GM12878 (cell line): ENCODE measurements around the gene PRPF6. TPM values are rescaled to one million over a fixed set of nuclear protein-coding genes. Genes with fewer than 3 reads are reported as not detected.

Experiments
- ATF7 ChIP-seq: fragments of 450-650 bp; IDR thresholded peaks from 2 replicates; pipeline ENCODE4 v1.6.1; 2016; ENCODE audit warnings: low read depth, mild to moderate bottlenecking
- BCL11A ChIP-seq: IDR thresholded peaks from 2 replicates; pipeline ENCODE4 v1.6.1; 2011; ENCODE audit warnings: low read depth, low read length
- CBFB ChIP-seq: IDR thresholded peaks from 2 replicates; pipeline ENCODE4 v1.6.1; 2016; ENCODE audit warnings: antibody characterized with exemption, low read depth
- CHD2 ChIP-seq: IDR thresholded peaks from 2 replicates; pipeline ENCODE4 v1.6.1; 2011; ENCODE audit warnings: low read depth, low read length, improper control_type of control experiment, borderline replicate concordance
- CHD4 ChIP-seq: fragments of 200-600 bp; sonication (generic); IDR thresholded peaks from 2 replicates; pipeline ENCODE4 v1.6.1; 2016; ENCODE audit warnings: mild to moderate bottlenecking
- CREB1 ChIP-seq: IDR thresholded peaks from 2 replicates; pipeline ENCODE4 v1.6.1; 2012; ENCODE audit warnings: low read depth, mild to moderate bottlenecking, inconsistent platforms
- EED ChIP-seq: sonication (generic); IDR thresholded peaks from 2 replicates; pipeline ENCODE4 v1.6.1; 2016; ENCODE audit warnings: antibody characterized with exemption, low read depth
- IKZF1 ChIP-seq: fragments of 450-650 bp; conservative IDR thresholded peaks from 2 replicates; pipeline ENCODE4 v1.6.1; 2017; ENCODE audit warnings: antibody characterized with exemption, mild to moderate bottlenecking
- IRF4 ChIP-seq: IDR thresholded peaks from 2 replicates; pipeline ENCODE4 v1.6.1; 2011; ENCODE audit warnings: low read depth, low read length
- JUND ChIP-seq: IDR thresholded peaks from 2 replicates; pipeline ENCODE4 v1.6.1; 2012; ENCODE audit warnings: low read depth, mild to moderate bottlenecking, low read length, improper control_type of control experiment, moderate library complexity
- MXI1 ChIP-seq: fragments of 150-350 bp; IDR thresholded peaks from 2 replicates; pipeline ENCODE4 v1.6.1; 2011; ENCODE audit warnings: low read depth, mild to moderate bottlenecking, inconsistent platforms, low read length, improper control_type of control experiment
- PML ChIP-seq: IDR thresholded peaks from 2 replicates; pipeline ENCODE4 v1.6.1; 2012; ENCODE audit warnings: low read length, inconsistent platforms
- SIN3A ChIP-seq: IDR thresholded peaks from 2 replicates; pipeline ENCODE4 v1.6.1; 2012; ENCODE audit warnings: low read depth, low read length, improper control_type of control experiment
- SMARCA5 ChIP-seq: fragments of 450-650 bp; IDR thresholded peaks from 2 replicates; pipeline ENCODE4 v1.6.1; 2017; ENCODE audit warnings: mild to moderate bottlenecking
- ZNF207 ChIP-seq: fragments of 450-650 bp; IDR thresholded peaks from 2 replicates; pipeline ENCODE4 v1.6.1; 2014; ENCODE audit warnings: antibody characterized with exemption, mild to moderate bottlenecking, borderline replicate concordance
- ZNF274 ChIP-seq: IDR thresholded peaks from one replicate; pipeline ENCODE4 v1.8.0; 2011; ENCODE audit not compliant: insufficient read length, insufficient read depth
- ZNF384 ChIP-seq: IDR thresholded peaks from 2 replicates; pipeline ENCODE4 v1.6.1; 2012; ENCODE audit warnings: low read depth, mild to moderate bottlenecking, low read length, improper control_type of control experiment, borderline replicate concordance
- ZSCAN29 ChIP-seq: fragments of 450-650 bp; IDR thresholded peaks from 2 replicates; pipeline ENCODE4 v1.6.1; 2017; ENCODE audit warnings: mild to moderate bottlenecking, moderate library complexity
- polyA plus RNA-seq, 11 experiments: library from polyadenylated mRNA; depleted of rRNA in 4 of 11; unstranded in 6 of 11; stranded (reverse) in 5 of 11; fragments of >200 nt; fragmentation: Nextera tagmentation in 4 of 11; fragmentation: Illumina TruSeq in 1 of 11; extraction: Ambion mirVana in 4 of 11; extraction: Trizol in 1 of 11; gene quantifications; 1 replicate in 1 of 11; 2 replicates in 10 of 11; pipeline versions ENCODE4 v1.2.1 to v1.2.3, GENCODE V29; 2011 to 2016; ENCODE audit warnings: inconsistent platforms in 2 of 11, missing spikeins in 2 of 11, low read depth in 1 of 11
- total RNA-seq, 4 experiments: library from RNA; depleted of rRNA in 3 of 4; stranded (reverse); fragments of >200 nt in 3 of 4; fragmentation: Illumina TruSeq in 1 of 4; extraction: Trizol in 1 of 4; gene quantifications; 2 replicates each; pipeline versions ENCODE4 v1.2.1 to v1.2.3, GENCODE V29; 2013 to 2021
- TF ChIP-seq, protein P1 (sequence below): fragments of 450-650 bp; formaldehyde crosslinking; IDR thresholded peaks from 2 replicates; pipeline ENCODE4 v1.5.0; 2022; ENCODE audit warnings: mild to moderate bottlenecking, missing genetic modification characterization
- TF ChIP-seq, protein P2 (sequence below): IDR thresholded peaks from 2 replicates; pipeline ENCODE4 v1.6.1; 2012; ENCODE audit warnings: mild to moderate bottlenecking, low read depth, low read length
- TF ChIP-seq, protein P3 (sequence below): IDR thresholded peaks from 2 replicates; pipeline ENCODE4 v1.6.1; 2012; ENCODE audit warnings: low read length, inconsistent platforms
- TF ChIP-seq, protein P4 (sequence below): IDR thresholded peaks from 2 replicates; pipeline ENCODE4 v1.6.1; 2011; ENCODE audit warnings: low read depth, low read length, improper control_type of control experiment, borderline replicate concordance
- TF ChIP-seq, protein P5 (sequence below): fragments of 150-350 bp; IDR thresholded peaks from 2 replicates; pipeline ENCODE4 v1.6.1; 2014; ENCODE audit warnings: mild to moderate bottlenecking, low read depth, low read length

The PRPF6 gene
- total and polyA plus RNA-seq, 10 of the 15 experiments (the other 5 are each of a cell fraction or from before 2014, with no cell fraction given): 5.0 to 102 (median 71.3) TPM

DNA sequence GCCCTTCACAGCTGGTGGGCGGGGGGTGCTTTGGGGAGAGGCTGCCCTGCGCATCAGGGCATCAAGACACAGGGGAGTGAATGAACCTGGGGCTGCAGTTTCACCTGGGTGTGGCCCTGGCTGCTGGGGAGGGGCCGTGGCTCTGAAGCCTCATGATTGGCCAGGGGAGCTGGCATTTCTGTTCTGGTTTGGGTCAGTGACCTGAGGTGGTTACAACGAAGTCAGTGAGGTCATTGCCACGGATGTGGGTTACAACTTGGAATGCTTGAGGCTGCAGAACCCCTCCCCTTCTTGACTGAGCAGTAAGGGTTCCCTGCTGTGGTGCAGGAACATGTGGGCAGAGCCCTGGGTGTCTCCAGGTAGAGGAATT lies 85.0 kb downstream of the PRPF6 start (continued):
- TF ChIP-seq, protein P1, sequence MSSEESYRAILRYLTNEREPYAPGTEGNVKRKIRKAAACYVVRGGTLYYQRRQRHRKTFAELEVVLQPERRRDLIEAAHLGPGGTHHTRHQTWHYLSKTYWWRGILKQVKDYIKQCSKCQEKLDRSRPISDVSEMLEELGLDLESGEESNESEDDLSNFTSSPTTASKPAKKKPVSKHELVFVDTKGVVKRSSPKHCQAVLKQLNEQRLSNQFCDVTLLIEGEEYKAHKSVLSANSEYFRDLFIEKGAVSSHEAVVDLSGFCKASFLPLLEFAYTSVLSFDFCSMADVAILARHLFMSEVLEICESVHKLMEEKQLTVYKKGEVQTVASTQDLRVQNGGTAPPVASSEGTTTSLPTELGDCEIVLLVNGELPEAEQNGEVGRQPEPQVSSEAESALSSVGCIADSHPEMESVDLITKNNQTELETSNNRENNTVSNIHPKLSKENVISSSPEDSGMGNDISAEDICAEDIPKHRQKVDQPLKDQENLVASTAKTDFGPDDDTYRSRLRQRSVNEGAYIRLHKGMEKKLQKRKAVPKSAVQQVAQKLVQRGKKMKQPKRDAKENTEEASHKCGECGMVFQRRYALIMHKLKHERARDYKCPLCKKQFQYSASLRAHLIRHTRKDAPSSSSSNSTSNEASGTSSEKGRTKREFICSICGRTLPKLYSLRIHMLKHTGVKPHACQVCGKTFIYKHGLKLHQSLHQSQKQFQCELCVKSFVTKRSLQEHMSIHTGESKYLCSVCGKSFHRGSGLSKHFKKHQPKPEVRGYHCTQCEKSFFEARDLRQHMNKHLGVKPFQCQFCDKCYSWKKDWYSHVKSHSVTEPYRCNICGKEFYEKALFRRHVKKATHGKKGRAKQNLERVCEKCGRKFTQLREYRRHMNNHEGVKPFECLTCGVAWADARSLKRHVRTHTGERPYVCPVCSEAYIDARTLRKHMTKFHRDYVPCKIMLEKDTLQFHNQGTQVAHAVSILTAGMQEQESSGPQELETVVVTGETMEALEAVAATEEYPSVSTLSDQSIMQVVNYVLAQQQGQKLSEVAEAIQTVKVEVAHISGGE (CRISPR knock-in tag): no peak
- TF ChIP-seq CHD4: no peak
- TF ChIP-seq CHD2: no peak
- no peak for TF ChIP-seq ZNF274
- no peak for TF ChIP-seq SIN3A
- TF ChIP-seq, protein P2, sequence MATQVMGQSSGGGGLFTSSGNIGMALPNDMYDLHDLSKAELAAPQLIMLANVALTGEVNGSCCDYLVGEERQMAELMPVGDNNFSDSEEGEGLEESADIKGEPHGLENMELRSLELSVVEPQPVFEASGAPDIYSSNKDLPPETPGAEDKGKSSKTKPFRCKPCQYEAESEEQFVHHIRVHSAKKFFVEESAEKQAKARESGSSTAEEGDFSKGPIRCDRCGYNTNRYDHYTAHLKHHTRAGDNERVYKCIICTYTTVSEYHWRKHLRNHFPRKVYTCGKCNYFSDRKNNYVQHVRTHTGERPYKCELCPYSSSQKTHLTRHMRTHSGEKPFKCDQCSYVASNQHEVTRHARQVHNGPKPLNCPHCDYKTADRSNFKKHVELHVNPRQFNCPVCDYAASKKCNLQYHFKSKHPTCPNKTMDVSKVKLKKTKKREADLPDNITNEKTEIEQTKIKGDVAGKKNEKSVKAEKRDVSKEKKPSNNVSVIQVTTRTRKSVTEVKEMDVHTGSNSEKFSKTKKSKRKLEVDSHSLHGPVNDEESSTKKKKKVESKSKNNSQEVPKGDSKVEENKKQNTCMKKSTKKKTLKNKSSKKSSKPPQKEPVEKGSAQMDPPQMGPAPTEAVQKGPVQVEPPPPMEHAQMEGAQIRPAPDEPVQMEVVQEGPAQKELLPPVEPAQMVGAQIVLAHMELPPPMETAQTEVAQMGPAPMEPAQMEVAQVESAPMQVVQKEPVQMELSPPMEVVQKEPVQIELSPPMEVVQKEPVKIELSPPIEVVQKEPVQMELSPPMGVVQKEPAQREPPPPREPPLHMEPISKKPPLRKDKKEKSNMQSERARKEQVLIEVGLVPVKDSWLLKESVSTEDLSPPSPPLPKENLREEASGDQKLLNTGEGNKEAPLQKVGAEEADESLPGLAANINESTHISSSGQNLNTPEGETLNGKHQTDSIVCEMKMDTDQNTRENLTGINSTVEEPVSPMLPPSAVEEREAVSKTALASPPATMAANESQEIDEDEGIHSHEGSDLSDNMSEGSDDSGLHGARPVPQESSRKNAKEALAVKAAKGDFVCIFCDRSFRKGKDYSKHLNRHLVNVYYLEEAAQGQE: no peak
- peak; percentile 81 for TF ChIP-seq ATF7
- TF ChIP-seq, protein P3, sequence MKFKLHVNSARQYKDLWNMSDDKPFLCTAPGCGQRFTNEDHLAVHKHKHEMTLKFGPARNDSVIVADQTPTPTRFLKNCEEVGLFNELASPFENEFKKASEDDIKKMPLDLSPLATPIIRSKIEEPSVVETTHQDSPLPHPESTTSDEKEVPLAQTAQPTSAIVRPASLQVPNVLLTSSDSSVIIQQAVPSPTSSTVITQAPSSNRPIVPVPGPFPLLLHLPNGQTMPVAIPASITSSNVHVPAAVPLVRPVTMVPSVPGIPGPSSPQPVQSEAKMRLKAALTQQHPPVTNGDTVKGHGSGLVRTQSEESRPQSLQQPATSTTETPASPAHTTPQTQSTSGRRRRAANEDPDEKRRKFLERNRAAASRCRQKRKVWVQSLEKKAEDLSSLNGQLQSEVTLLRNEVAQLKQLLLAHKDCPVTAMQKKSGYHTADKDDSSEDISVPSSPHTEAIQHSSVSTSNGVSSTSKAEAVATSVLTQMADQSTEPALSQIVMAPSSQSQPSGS: no peak
- TF ChIP-seq, protein P4, sequence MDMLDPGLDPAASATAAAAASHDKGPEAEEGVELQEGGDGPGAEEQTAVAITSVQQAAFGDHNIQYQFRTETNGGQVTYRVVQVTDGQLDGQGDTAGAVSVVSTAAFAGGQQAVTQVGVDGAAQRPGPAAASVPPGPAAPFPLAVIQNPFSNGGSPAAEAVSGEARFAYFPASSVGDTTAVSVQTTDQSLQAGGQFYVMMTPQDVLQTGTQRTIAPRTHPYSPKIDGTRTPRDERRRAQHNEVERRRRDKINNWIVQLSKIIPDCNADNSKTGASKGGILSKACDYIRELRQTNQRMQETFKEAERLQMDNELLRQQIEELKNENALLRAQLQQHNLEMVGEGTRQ: no peak
- TF ChIP-seq JUND: no peak
- TF ChIP-seq CBFB: peak; percentile 24; the same call in 1 of the 2 replicates
- no peak for TF ChIP-seq IRF4
- no peak for TF ChIP-seq SMARCA5
- TF ChIP-seq EED: peak; percentile 52
- TF ChIP-seq, protein P5, sequence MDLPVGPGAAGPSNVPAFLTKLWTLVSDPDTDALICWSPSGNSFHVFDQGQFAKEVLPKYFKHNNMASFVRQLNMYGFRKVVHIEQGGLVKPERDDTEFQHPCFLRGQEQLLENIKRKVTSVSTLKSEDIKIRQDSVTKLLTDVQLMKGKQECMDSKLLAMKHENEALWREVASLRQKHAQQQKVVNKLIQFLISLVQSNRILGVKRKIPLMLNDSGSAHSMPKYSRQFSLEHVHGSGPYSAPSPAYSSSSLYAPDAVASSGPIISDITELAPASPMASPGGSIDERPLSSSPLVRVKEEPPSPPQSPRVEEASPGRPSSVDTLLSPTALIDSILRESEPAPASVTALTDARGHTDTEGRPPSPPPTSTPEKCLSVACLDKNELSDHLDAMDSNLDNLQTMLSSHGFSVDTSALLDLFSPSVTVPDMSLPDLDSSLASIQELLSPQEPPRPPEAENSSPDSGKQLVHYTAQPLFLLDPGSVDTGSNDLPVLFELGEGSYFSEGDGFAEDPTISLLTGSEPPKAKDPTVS: no peak
- TF ChIP-seq IKZF1: peak; percentile 66
- TF ChIP-seq ZSCAN29: no peak
- TF ChIP-seq BCL11A: no peak
- peak; percentile 78 for TF ChIP-seq CREB1
- TF ChIP-seq PML: no peak
- 0 out of 2 replicates have a peak, but pooled peaks have one; percentile 23 for TF ChIP-seq MXI1
- no peak for TF ChIP-seq ZNF207
- TF ChIP-seq ZNF384: no peak
